Hepatocyte (in vitro differentiated cells): ENCODE measurements around the gene C11orf91. TPM values are rescaled to one million over a fixed set of nuclear protein-coding genes. Genes with fewer than 3 reads are reported as not detected.

Experiments
- DNase-seq: peaks from one replicate; pipeline ENCODE4 v3.0.0-alpha.2; 2016; ENCODE audit warnings: low spot score
- H2AFZ ChIP-seq: fragments of 200-600 bp; sonication (generic); 2 replicates; pipeline ENCODE4 v1.6.0; 2016; ENCODE audit warnings: antibody characterized with exemption, mild to moderate bottlenecking
- H3K27ac ChIP-seq: fragments of 200-600 bp; sonication (generic); 2 replicates; pipeline ENCODE4 v1.5.1; 2016; ENCODE audit warnings: mild to moderate bottlenecking
- H3K27me3 ChIP-seq: fragments of 200-600 bp; sonication (generic); 2 replicates; pipeline ENCODE4 v1.6.1; 2016
- H3K36me3 ChIP-seq: fragments of 200-600 bp; sonication (generic); replicated peaks from 2 replicates; pipeline ENCODE4 v1.5.1; 2016; ENCODE audit warnings: low read depth; ENCODE audit not compliant: insufficient read depth
- H3K4me1 ChIP-seq: fragments of 200-600 bp; sonication (generic); 2 replicates; pipeline ENCODE4 v1.5.1; 2016; ENCODE audit warnings: mild to moderate bottlenecking, moderate library complexity; ENCODE audit not compliant: insufficient read depth
- H3K4me2 ChIP-seq: fragments of 200-600 bp; sonication (generic); 2 replicates; pipeline ENCODE4 v1.6.0; 2016
- H3K4me3 ChIP-seq: fragments of 200-600 bp; sonication (generic); 2 replicates; pipeline ENCODE4 v1.5.1; 2016; ENCODE audit warnings: mild to moderate bottlenecking
- H3K79me2 ChIP-seq: fragments of 200-600 bp; sonication (generic); 2 replicates; pipeline ENCODE4 v1.6.0; 2017; ENCODE audit warnings: mild to moderate bottlenecking
- H3K9me2 ChIP-seq: fragments of 200-600 bp; sonication (generic); replicated peaks from 2 replicates; pipeline ENCODE4 v1.6.0; 2017; ENCODE audit warnings: mild to moderate bottlenecking; ENCODE audit not compliant: insufficient read depth
- H3K9me3 ChIP-seq: fragments of 200-600 bp; sonication (generic); 2 replicates; pipeline ENCODE4 v1.5.1; 2016; ENCODE audit warnings: low read depth, mild to moderate bottlenecking
- H4K20me1 ChIP-seq: fragments of 200-600 bp; sonication (generic); 2 replicates; pipeline ENCODE4 v1.6.0; 2016; ENCODE audit warnings: mild to moderate bottlenecking; ENCODE audit not compliant: insufficient read depth, poor library complexity, severe bottlenecking
- CTCF ChIP-seq: fragments of 200-600 bp; sonication (generic); IDR thresholded peaks from 2 replicates; pipeline ENCODE4 v1.5.1; 2016; ENCODE audit warnings: antibody characterized with exemption, mild to moderate bottlenecking; ENCODE audit not compliant: poor library complexity
- EZH2 ChIP-seq: fragments of 200-600 bp; sonication (generic); IDR thresholded peaks from 2 replicates; pipeline ENCODE4 v1.6.1; 2016; ENCODE audit warnings: antibody characterized with exemption, mild to moderate bottlenecking, borderline replicate concordance
- EZH2phosphoT487 ChIP-seq: fragments of 200-600 bp; sonication (generic); IDR thresholded peaks from one replicate; pipeline ENCODE4 v1.6.1; 2018; ENCODE audit warnings: antibody characterized with exemption, mild to moderate bottlenecking, low read depth, moderate library complexity; ENCODE audit not compliant: unreplicated experiment, severe bottlenecking
- WGBS: methylation state at CpG from one replicate; pipeline ENCODE4 v1.1.6; 2016; ENCODE audit warnings: low lambda C conversion rate; ENCODE audit errors: missing lambda C conversion rate; 5-methylcytosine and 5-hydroxymethylcytosine counted together
- polyA plus RNA-seq: library from polyadenylated mRNA; unstranded; fragments of >200 nt; fragmentation: Nextera tagmentation; extraction: Ambion mirVana; gene quantifications from 2 replicates; pipeline ENCODE4 v1.2.1, GENCODE V29; 2016
- total RNA-seq: library from RNA; depleted of rRNA; stranded (reverse); fragments of >200 nt; gene quantifications from 2 replicates; pipeline ENCODE4 v1.2.3, GENCODE V29; 2014

Gene C11orf91
- total and polyA plus RNA-seq, 2 experiments from 2014 or later: not detected

GRCh38 chr11:33660962-33661361 is 39.7 kb downstream of the C11orf91 start:
- WGBS: 72% methylated on average over 4 of the region's 4 CpGs
- Histone ChIP-seq H2AFZ (no peak overlapping the region), H3K9me3 (no peaks in the 10 kb centered on the region), H3K4me2 (no peak overlapping the region), H3K27me3 (no peaks in the 10 kb centered on the region), H4K20me1 (no peaks in the 10 kb centered on the region), H3K4me3 (no peak overlapping the region), H3K79me2 (no peaks in the 10 kb centered on the region), H3K9me2 (no peaks in the 10 kb centered on the region), H3K4me1 (no peaks in the 10 kb centered on the region), H3K36me3 (no peaks in the 10 kb centered on the region), H3K27ac (no peak overlapping the region)
- no peak for DNase-seq
- TF ChIP-seq EZH2 (no peak), EZH2phosphoT487 (no peak), CTCF (no peak)

- Histone ChIP-seq H3K9me2 (no peaks in the 10 kb centered on the region), H3K4me1 (no peaks in the 10 kb centered on the region), H3K36me3 (no peaks in the 10 kb centered on the region), H3K9me3 (no peaks in the 10 kb centered on the region), H3K27me3 (no peaks in the 10 kb centered on the region), H4K20me1 (no peaks in the 10 kb centered on the region), H3K79me2 (no peaks in the 10 kb centered on the region), H3K27ac (no peak overlapping the region), H3K4me2 (no peak overlapping the region), H3K4me3 (no peak overlapping the region), H2AFZ (no peak overlapping the region)
- WGBS: 93% methylated on average over 5 of the region's 5 CpGs
- TF ChIP-seq EZH2 (no peak), EZH2phosphoT487 (no peak), CTCF (no peak)
- DNase-seq: no peak
These were observed 41.1 kb downstream of the C11orf91 start for GRCh38 chr11:33659370-33660139.

- H3K27me3 ChIP-seq: no peaks in the 10 kb centered on the region
- H3K4me1 ChIP-seq: no peaks in the 10 kb centered on the region
- no peak overlapping the region for H3K4me3 ChIP-seq
- TF ChIP-seq CTCF (no peak), EZH2 (no peak), EZH2phosphoT487 (no peak)
- no peaks in the 10 kb centered on the region for H3K9me3 ChIP-seq
- no peaks in the 10 kb centered on the region for H3K36me3 ChIP-seq
- no peak overlapping the region for H3K27ac ChIP-seq
- no peaks in the 10 kb centered on the region for H4K20me1 ChIP-seq
- no peaks in the 10 kb centered on the region for H3K79me2 ChIP-seq
- H3K9me2 ChIP-seq: no peaks in the 10 kb centered on the region
- no peak overlapping the region for H2AFZ ChIP-seq
- 91% methylated on average over 22 of the region's 22 CpGs for WGBS
- no peak overlapping the region for H3K4me2 ChIP-seq
- DNase-seq: no peak
These were observed 42.3 kb downstream of the C11orf91 start for GRCh38 chr11:33658195-33658900.
